ENCODE measurements around the gene MARS2.

- TF ChIP-seq HDGF (IDR thresholded peaks at IDR 0.05; ENCODE audit: borderline replicate concordance), result no peak
- no peak for TF ChIP-seq TARDBP (IDR thresholded peaks at IDR 0.05)
- no peak for TF ChIP-seq PKNOX1 (IDR thresholded peaks at IDR 0.05)
- TF ChIP-seq FOXM1 (IDR thresholded peaks at IDR 0.05; ENCODE audit: borderline replicate concordance), result no peak
- no peak for TF ChIP-seq SUZ12 (IDR thresholded peaks at IDR 0.05)
- TF ChIP-seq FOXA1 (IDR thresholded peaks at IDR 0.05), result no peak
- TF ChIP-seq NFRKB (IDR thresholded peaks at IDR 0.05), result no peak
- TF ChIP-seq FOXK2 (IDR thresholded peaks at IDR 0.05), result no peak
- TF ChIP-seq BHLHE40 (IDR thresholded peaks at IDR 0.05; ENCODE audit: borderline replicate concordance), result no peak
- TF ChIP-seq SP1 (IDR thresholded peaks at IDR 0.05), result no peak
- no peak for TF ChIP-seq ZNF384 (IDR thresholded peaks at IDR 0.05)
- no peak for TF ChIP-seq ARNT (IDR thresholded peaks at IDR 0.05)
- TF ChIP-seq ELF4 (IDR thresholded peaks at IDR 0.05), result no peak
These were observed 43.5 kb upstream of the MARS2 start for GRCh38 chr2:197661626-197662025.
